K562 (cell line): ENCODE data around the gene SEMA3C. TPM values are rescaled to one million over a fixed set of nuclear protein-coding genes. Genes with fewer than 3 reads are reported as not detected.

ENCODE experiments used
- ATAC-seq: fragments of 200-7000 bp; cut with Tn5 transposase; 3 replicates; pipeline ENCODE4 v1.9.1; 2020; ENCODE audit warnings: moderate library complexity
- BruUV-seq: library from RNA; stranded (reverse); fragments of 400-500 nt; replicated peaks from 2 replicates; lab custom pipeline; 2021; lab: Mats Ljungman, UMichigan
- CTCF ChIA-PET: fragments of 300-600 bp; formaldehyde crosslinking; extraction: SDS; loops from one replicate; lab custom pipeline; 2021; ENCODE audit warnings: low intra/inter-chr PET ratio; lab: Yijun Ruan, JAX
- POLR2A ChIA-PET: fragments of 300-600, 350-650 bp; sonication (Branson Sonifier 250); formaldehyde crosslinking; extraction: SDS; loops from one replicate; lab custom pipeline; 2021; ENCODE audit warnings: antibody characterized with exemption, inconsistent platforms; lab: Yijun Ruan, JAX
- DNase-seq, 4 experiments: peaks; one replicate each; pipeline versions ENCODE4 v3.0.0 to v3.0.0-alpha.2; 2011 to 2018; ENCODE audit warnings: low spot score in 3 of 4, mixed read lengths in 3 of 4; ENCODE audit errors: extremely low read depth in 1 of 4
- FAIRE-seq: peaks from 2 replicates; lab custom pipeline; 2011; peaks lifted over from hg19 to GRCh38; lab: Jason Lieb, UNC
- H2AFZ ChIP-seq: 2 replicates; pipeline ENCODE4 v1.6.0; 2011; ENCODE audit warnings: low read depth, low read length, control low read depth, inconsistent platforms
- H3K27ac ChIP-seq: fragments of 200-600 bp; 3 replicates; pipeline ENCODE4 v1.8.0; 2011; ENCODE audit warnings: low read depth, mild to moderate bottlenecking, control low read depth, inconsistent platforms, low read length, moderate library complexity, mixed read lengths; ENCODE audit errors: extremely low read depth
- H3K27me3 ChIP-seq, 2 experiments: fragments of 300-600 bp in 1 of 2; 2 replicates in 1 of 2; 3 replicates in 1 of 2; pipeline versions ENCODE4 v1.6.0 to v1.8.0; 2011; ENCODE audit warnings: inconsistent platforms in 2 of 2, low read length in 2 of 2, mild to moderate bottlenecking in 1 of 2, mixed read lengths in 1 of 2, moderate library complexity in 1 of 2; ENCODE audit not compliant: control insufficient read depth in 2 of 2, insufficient read depth in 2 of 2
- H3K36me3 ChIP-seq: fragments of 300-600 bp; 3 replicates; pipeline ENCODE4 v1.8.0; 2011; ENCODE audit warnings: mild to moderate bottlenecking, low read length, inconsistent platforms; ENCODE audit not compliant: control insufficient read depth, insufficient read depth
- H3K4me1 ChIP-seq, 2 experiments: fragments of 200-600 bp in 1 of 2; replicated peaks in 1 of 2; 2 replicates in 1 of 2; 3 replicates in 1 of 2; pipeline versions ENCODE4 v1.5.1 to v1.8.0; 2011; ENCODE audit warnings: inconsistent platforms in 2 of 2, low read length in 2 of 2, mild to moderate bottlenecking in 1 of 2, mixed read lengths in 1 of 2, moderate library complexity in 1 of 2; ENCODE audit not compliant: control insufficient read depth in 2 of 2, insufficient read depth in 2 of 2
- H3K4me2 ChIP-seq: 2 replicates; pipeline ENCODE4 v1.6.1; 2011; ENCODE audit warnings: low read length, control low read depth, inconsistent platforms, mixed read lengths; ENCODE audit not compliant: insufficient read depth
- H3K4me3 ChIP-seq: fragments of 200-600 bp; sonication (generic), shearing (Covaris generic); 2 replicates; pipeline ENCODE4 v1.5.1; 2016; ENCODE audit warnings: control low read depth, inconsistent platforms
- H3K79me2 ChIP-seq: fragments of 200-600 bp; 3 replicates; pipeline ENCODE4 v1.8.0; 2011; ENCODE audit warnings: low read length, inconsistent platforms; ENCODE audit not compliant: control insufficient read depth, insufficient read depth
- H3K9ac ChIP-seq, 2 experiments: 2 replicates each; pipeline versions ENCODE4 v1.6.0 to v1.6.1; 2011; ENCODE audit warnings: low read depth in 2 of 2, low read length in 2 of 2, control low read depth in 1 of 2, inconsistent platforms in 1 of 2, mild to moderate bottlenecking in 1 of 2, mixed read lengths in 1 of 2; ENCODE audit not compliant: insufficient read depth in 1 of 2
- H3K9me1 ChIP-seq: one replicate; pipeline ENCODE4 v1.6.0; 2011; ENCODE audit warnings: inconsistent platforms, mild to moderate bottlenecking, low read length, moderate library complexity; ENCODE audit not compliant: control insufficient read depth, insufficient read depth
- H3K9me3 ChIP-seq: replicated peaks from 2 replicates; pipeline ENCODE4 v1.5.1; 2011; ENCODE audit warnings: low read depth, low read length, inconsistent platforms; ENCODE audit not compliant: control insufficient read depth, insufficient read depth
- H4K20me1 ChIP-seq: replicated peaks from 2 replicates; pipeline ENCODE4 v1.6.1; 2011; ENCODE audit warnings: low read length, inconsistent platforms, mixed read lengths; ENCODE audit not compliant: control insufficient read depth, insufficient read depth
- CC2D1A ChIP-seq: fragments of 450-650 bp; IDR thresholded peaks from 2 replicates; pipeline ENCODE4 v1.6.1; 2017; ENCODE audit warnings: mild to moderate bottlenecking
- DDX20 ChIP-seq: fragments of 450-650 bp; IDR thresholded peaks from 2 replicates; pipeline ENCODE4 v1.6.1; 2016; ENCODE audit warnings: missing genetic modification characterization, low read depth, mild to moderate bottlenecking, missing compliant biosample characterization, moderate library complexity
- DIDO1 ChIP-seq: fragments of 450-650 bp; IDR thresholded peaks from 2 replicates; pipeline ENCODE4 v1.6.1; 2016; ENCODE audit warnings: low read depth, missing biosample characterization, missing genetic modification characterization
- ETS2 ChIP-seq: IDR thresholded peaks from 2 replicates; pipeline ENCODE4 v1.6.1; 2016; ENCODE audit warnings: borderline replicate concordance, missing genetic modification characterization, mild to moderate bottlenecking, moderate library complexity, missing compliant biosample characterization; ENCODE audit not compliant: poor library complexity, severe bottlenecking
- IFI16 ChIP-seq: fragments of 250-450 bp; sonication (Bioruptor Pico); IDR thresholded peaks from 2 replicates; pipeline ENCODE4 v2.1.2; 2022; ENCODE audit warnings: mild to moderate bottlenecking, inconsistent platforms
- MAFG ChIP-seq: fragments of 450-650 bp; conservative IDR thresholded peaks from 2 replicates; pipeline ENCODE4 v1.6.1; 2016; ENCODE audit warnings: missing genetic modification characterization, missing compliant biosample characterization
- RBBP5 ChIP-seq: fragments of 200-600 bp; sonication (generic); IDR thresholded peaks from 2 replicates; pipeline ENCODE4 v1.6.1; 2012; ENCODE audit warnings: borderline replicate concordance, mild to moderate bottlenecking, low read length, control low read depth, inconsistent platforms; ENCODE audit not compliant: insufficient read depth, poor library complexity, severe bottlenecking
- ZNF764 ChIP-seq: fragments of 250-450 bp; sonication (Bioruptor Pico); IDR thresholded peaks from 2 replicates; pipeline ENCODE4 v1.4.0; 2020; ENCODE audit warnings: low read depth, mild to moderate bottlenecking, moderate library complexity
- WGBS: fragments of 100-300 bp; shearing (Covaris generic); methylation state at CpG from one replicate; pipeline ENCODE4 v1.1.6; 2016; ENCODE audit warnings: low coverage, mixed read lengths; ENCODE audit not compliant: insufficient coverage; ENCODE audit errors: missing lambda C conversion rate; 5-methylcytosine and 5-hydroxymethylcytosine counted together
- in situ Hi-C: fragments of 300-500 bp; cut with MboI; formaldehyde crosslinking; loops from 4 replicates; pipeline ENCODE4 v1.15.0; 2018; ENCODE audit warnings: inconsistent platforms, mixed read lengths
- intact Hi-C: fragments of 100-400 bp; cut with micrococcal nuclease; formaldehyde crosslinking; loops from 2 replicates; pipeline ENCODE4 v1.14.2; 2022
- polyA plus RNA-seq, 8 experiments: library from polyadenylated mRNA; depleted of rRNA in 4 of 8; stranded (reverse) in 5 of 8; unstranded in 3 of 8; fragments of >200 nt; fragmentation: Nextera tagmentation in 2 of 8; fragmentation: Illumina TruSeq in 1 of 8; extraction: Ambion mirVana in 2 of 8; extraction: Trizol in 1 of 8; gene quantifications; 2 replicates each; pipeline versions ENCODE4 v1.2.1 to v1.2.3, GENCODE V29; 2011 to 2014; ENCODE audit warnings: inconsistent platforms in 1 of 8, missing spikeins in 1 of 8
- total RNA-seq, 7 experiments: library from RNA; depleted of rRNA in 6 of 7; stranded (reverse); fragments of >200 nt in 6 of 7; fragmentation: Illumina TruSeq in 2 of 7; extraction: Trizol in 2 of 7; gene quantifications; 2 replicates each; pipeline versions ENCODE4 v1.2.1 to v1.2.3, GENCODE V29; 2011 to 2021; ENCODE audit warnings: low replicate concordance in 1 of 7
- TF ChIP-seq, protein P1 (sequence below): fragments of 250-450 bp; sonication (Bioruptor Pico); IDR thresholded peaks from 2 replicates; pipeline ENCODE4 v1.8.0; 2021; ENCODE audit warnings: moderate library complexity, mild to moderate bottlenecking, inconsistent platforms

SEMA3C gene
- total and polyA plus RNA-seq, 9 of the 15 experiments (the other 6 are each of a cell fraction or from before 2014, with no cell fraction given) = 0.04 to 0.36 (median 0.12) TPM; not detected in 3

DNA sequence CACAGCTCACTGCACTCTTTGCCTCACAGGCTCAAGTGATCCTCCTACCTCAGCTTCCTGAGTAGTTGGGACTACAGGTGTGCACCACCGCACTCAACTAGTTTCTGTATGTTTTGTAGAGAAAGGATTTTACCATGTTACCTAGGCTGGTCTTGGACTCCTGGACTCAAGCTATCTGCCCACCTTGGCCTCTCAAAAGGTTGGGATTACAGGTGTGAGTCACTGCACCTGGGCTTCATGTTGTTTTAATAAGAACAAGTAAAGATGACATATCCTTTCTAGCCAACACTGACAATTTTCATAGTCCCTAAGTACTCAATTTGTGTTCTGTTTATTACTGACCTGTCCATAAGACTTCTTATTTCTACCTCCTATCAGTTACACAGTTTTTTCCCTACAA lies 16.8 kb downstream of the SEMA3C start:
- ChIA-PET POLR2A (no interaction called here), CTCF (no interaction called here)
- Histone ChIP-seq H3K4me3 (no peak overlapping the region), H3K79me2 (no peaks in the 10 kb centered on the region), H3K9me1 (no peaks in the 10 kb centered on the region), H2AFZ (no peak overlapping the region), H4K20me1 (no peaks in the 10 kb centered on the region), H3K36me3 (no peaks in the 10 kb centered on the region), H3K4me2 (no peak overlapping the region), H3K9ac (no peak overlapping the region), H3K27ac (no peak overlapping the region), H3K27me3 (no peaks in the 10 kb centered on the region), H3K9me3 (no peaks in the 10 kb centered on the region), H3K4me1 (no peaks in the 10 kb centered on the region)
- FAIRE-seq = no peak
- no peak for ATAC-seq
- 0% methylated on average over 1 of the region's 1 CpG for WGBS
- no peak for TF ChIP-seq DIDO1 (tag)
- TF ChIP-seq ZNF764 = no peak
- TF ChIP-seq MAFG (tag) = no peak
- TF ChIP-seq RBBP5 = no peak
- TF ChIP-seq ETS2 (tag) = no peak
- TF ChIP-seq, protein P1, sequence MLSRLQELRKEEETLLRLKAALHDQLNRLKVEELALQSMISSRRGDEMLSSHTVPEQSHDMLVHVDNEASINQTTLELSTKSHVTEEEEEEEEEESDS (CRISPR knock-in tag) = no peak
- TF ChIP-seq IFI16 = no peak
- TF ChIP-seq CC2D1A = no peak
- TF ChIP-seq DDX20 (tag) = no peak
- in situ Hi-C loops (loop anchor here (25.0 kb wide), 1 partner anchor 560 kb away; no protein-coding TSS in a partner anchor), intact Hi-C loops (no loop called here)
- no TSS peak for BruUV-seq
- no peak for DNase-seq
